Daoy (cell line): ENCODE results near the gene OR5H15. TPM values are rescaled to one million over a fixed set of nuclear protein-coding genes. Genes with fewer than 3 reads are reported as not detected.

ENCODE experiments used
- total RNA-seq: library from RNA; depleted of rRNA; stranded (reverse); fragments of >200 nt; shearing (Covaris generic); gene quantifications from 2 replicates; pipeline ENCODE4 v1.2.3, GENCODE V29; 2014; rRNA removed

The OR5H15 gene
- total RNA-seq, 1 experiment from 2014 or later, result not detected

Other genes starting within 250 kb of the OR5H15 start
- 35.0 and 35.5 TPM in 2 replicates for gene RIOX2, start 194.3 kb upstream of the OR5H15 start, total RNA-seq
- not detected in 2 replicates for gene GABRR3, start 131.4 kb upstream of the OR5H15 start, total RNA-seq
- gene OR5AC2, start 79.5 kb upstream of the OR5H15 start, total RNA-seq, result not detected in 2 replicates
- gene OR5H1, start 36.0 kb upstream of the OR5H15 start, total RNA-seq, result not detected in 2 replicates
- not detected in 2 replicates for gene OR5H14, start 19.2 kb upstream of the OR5H15 start, total RNA-seq
- not detected in 2 replicates for gene OR5H6, start 97.5 kb downstream of the OR5H15 start, total RNA-seq
- gene OR5H2, start 115.8 kb downstream of the OR5H15 start, total RNA-seq, result not detected in 2 replicates
- gene OR5K4, start 187.2 kb downstream of the OR5H15 start, total RNA-seq, result not detected in 2 replicates
- gene OR5K3, start 224.0 kb downstream of the OR5H15 start, total RNA-seq, result not detected in 2 replicates